Stimulated activated CD8-positive, alpha-beta memory T cell treated with anti-CD3 and anti-CD28 coated beads, Interleukin-15, amount 100 ng/mL, for 4 hours (primary cell): ENCODE data around the gene SHMT2.
A peak's percentile ranks its signal among the peaks of the same experiment; 100 is the strongest.

ENCODE experiments used
- DNase-seq, 2 donors: peaks; one replicate each; pipeline ENCODE4 v3.0.0-alpha.2; 2020; ENCODE audit warnings: low read depth in 2 of 2

Gene SHMT2

DNA sequence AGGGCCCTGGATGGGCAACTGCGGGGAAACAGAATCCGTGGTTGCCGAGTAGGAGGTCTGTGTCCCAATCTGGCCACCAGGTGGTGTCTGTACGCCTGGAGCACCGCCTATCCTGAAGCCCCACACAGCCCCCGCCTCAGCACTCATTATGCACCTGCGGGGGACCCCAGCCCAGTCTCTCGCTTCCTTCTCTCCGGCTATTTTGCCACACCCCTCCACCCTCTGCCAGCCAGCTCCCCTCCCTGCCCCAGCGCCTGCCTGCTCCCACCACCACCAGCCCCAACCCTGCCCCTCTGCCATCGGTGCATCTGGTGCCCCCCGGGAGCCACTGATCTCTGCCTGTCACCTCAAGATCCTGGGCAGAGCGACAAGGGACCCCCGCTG, 15.1 kb upstream of the SHMT2 start:
- peak; percentile 37 to 46 for DNase-seq

DNA sequence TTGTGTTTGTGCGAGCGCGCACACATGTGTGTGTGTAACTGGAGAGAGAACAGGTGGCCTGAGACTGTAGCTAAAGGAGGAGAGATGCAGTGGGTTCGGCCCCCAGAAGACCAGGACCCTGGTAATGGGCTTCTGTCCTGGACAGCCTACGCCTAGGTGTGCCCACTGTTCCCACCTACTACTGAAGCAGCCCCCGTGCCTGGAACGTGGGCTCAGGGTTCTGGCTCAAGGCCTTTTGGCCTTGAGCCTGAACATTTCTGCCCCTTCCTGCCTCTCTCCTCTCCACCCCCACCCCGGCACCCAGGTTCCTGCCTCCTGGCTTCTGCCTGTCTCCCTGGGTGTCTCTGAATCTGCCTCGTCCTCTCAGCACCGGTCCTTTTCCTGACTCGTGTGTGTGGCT, 14.4 kb upstream of the SHMT2 start:
- no peak for DNase-seq

DNA sequence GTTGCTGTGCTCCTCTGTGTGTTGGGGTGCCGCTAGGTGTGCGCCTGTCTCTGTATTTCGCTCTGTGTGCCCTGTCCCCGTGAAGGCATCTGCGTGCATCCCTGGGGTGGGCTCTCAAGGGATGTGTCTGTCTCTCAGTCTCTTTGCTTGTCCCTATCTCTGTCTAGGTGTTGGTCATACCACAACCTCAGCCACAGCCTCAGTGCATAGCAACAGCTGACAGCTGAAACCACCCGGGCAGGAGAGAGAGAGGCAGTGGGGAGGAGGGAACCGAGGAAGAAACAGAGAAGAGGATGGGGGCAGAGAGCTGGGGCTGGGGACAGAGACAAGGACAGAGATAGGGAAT, 13.9 kb upstream of the SHMT2 start:
- DNase-seq: no peak

DNA sequence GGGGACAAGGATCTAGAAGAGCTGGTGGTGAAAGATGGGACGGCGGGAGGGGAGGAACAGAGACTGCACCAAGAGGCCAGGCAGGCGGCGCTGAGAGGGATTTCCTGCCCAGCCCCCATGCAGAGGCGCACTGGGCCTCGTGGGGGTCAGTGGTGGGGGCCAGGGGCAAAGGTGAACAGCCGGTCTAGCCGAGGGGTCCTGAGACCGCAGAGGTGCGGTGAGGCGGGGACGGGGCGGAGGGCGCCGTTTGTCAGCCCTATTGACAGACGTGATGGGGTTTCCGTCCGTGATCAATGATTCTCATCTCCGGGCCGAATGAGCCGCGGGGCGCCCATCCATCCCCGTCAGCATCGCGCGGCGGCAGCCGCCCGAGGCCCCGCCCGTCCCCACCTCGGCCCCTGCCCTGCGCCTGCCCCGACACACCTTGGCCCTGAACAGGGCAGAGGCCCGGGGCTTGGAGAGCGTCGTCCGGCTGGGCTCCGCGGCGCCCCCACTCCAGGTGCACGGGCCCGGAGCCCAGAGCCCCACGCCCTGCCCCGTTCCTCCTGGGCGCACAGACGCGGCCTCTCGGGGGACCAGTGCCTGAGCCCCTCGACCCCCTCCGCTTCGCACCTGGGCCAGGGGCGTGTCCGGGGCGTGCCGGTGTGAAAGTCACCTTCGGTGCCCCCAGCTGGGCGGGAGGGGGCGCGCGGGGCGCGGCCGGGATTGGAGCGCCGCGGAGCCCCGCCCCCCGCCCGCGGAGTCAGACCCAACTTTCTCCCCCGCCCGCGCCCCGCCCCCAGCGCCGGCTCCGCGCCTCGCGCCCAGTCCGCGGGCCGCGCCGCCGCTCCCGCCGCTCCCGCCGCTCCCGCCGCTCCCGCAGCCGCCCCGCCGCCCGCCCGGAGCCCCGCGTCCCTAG, 13.2 kb upstream of the SHMT2 start, which contains the start of gene NXPH4:
Gene NXPH4 (plus strand): TSS at position 781 of the 898 bp plus-strand sequence. CDS start 176 bp downstream, outside the sequence.
- DNase-seq: peak in 1 of 2 donors; percentile 40

DNA sequence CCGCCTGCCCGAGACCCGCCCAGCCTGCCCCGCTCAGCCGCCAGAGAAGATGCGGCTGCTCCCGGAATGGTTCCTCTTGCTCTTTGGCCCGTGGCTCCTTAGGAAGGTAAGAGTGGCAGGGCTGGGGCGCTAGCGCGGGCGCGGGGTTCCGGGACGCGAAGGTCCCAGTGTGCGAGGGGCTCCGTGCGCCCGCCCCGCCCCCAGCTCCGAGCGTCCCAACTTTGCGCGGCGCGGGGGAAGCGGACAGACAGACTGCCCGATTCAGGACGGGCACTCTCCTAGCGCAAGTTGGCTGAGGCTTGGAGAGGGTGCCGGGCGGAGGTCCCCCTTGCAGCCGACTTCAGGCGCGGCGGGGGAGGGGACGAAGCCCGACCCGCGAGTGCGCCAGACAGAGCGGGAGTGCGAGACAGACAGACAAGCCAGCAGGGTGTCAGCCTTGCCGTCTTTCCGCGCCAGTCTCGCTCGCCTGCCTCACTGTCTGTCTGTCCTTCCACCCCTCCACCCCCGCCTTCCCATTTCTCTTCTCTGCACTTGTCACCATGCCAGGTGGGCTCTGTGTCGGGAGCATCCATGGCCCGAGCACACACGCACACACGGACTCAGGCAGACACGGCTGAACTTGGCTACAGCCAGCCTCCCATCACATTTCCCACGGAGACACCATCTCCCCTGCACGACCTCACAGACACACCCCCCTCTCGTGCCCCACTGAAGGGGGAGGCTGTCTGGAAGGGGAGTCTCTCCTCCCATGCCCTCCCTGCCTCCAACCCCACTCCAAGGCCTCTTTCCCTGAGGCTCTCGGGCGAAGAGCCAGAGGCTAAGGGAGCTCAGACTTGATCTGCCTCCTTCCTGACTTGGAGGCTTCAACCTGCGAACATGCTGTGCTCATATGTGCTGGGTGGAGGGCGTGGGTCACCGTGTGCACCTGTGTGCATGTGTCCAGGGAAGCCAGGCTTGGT, 12.3 kb upstream of the SHMT2 start:
- no peak for DNase-seq

DNA sequence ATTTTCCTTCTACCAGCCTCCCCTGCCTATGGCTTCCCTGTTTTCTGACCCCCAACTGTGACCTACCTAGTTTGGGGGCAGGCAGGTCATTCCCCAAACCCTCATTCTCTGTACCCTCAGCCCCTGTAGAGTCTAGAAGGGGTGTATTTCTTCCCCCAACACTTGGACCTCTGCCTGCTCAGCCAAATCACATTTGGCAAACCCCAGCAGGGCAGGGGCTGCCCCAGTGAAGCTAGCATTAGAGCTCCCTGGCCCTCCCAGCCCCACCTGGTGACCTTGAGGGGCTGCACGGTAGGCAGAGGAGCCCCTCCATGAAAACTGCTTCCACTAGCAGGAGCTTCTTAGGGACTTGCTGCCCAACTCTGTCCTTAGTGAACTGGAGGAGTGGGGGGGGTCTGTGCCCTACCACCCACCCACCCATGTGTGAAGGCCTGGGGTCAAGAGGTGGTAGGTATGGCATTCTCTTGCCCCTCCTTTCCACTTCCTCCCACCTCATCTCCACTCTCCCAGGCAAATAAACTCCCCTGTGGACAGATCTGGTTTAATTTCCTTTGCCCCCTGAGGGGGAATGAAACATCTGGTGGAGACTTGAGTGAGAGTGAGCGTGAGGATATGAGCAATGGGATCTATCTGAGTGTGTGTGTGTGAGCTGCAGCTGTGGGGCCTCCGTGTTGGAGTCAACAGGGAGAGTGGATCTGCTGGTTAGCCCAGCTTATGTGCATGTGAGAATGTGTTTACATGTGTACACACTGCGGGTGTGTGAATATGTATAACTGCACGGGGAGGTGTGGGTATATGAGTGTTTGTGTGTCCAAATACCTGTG, 11.3 kb upstream of the SHMT2 start:
- no peak for DNase-seq

DNA sequence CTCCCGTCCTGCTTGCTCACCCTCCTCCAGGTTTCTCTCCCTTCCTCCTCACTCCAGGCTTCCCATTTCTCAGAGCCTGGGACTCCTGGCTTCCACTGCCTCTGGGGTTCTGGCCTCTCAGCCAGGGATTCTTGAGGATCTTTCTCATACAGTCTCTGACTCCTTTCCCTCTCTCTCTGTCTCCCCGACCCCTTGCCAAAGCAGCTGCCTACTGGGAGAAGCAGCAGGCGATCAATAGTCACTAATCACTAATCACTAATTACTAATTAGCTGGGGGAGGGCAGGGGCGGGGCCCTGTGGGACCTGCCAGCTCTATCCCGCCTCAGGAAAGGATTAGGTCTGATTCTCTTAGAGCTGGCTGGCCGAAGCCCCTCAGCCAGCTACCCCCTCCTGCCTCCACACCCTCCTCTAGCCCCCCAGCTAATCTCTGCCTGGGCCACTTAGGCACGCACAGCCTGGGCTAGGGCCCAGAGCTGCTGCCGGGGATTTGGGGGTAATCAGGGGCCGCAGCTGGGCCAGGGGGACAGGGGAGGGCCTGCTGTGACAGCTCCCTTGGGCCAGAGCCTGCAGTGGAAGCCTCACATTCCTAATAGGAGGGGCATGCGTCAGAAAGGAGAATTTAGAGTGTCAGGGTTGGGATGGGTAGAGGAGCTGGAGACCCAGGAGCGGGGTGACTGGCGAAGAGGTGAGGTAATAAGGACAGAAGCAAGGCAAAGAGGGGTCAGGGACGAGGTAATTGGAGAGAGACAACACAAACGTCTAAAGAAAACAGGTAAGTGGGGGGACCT, 10.1 kb upstream of the SHMT2 start:
- no peak for DNase-seq

DNA sequence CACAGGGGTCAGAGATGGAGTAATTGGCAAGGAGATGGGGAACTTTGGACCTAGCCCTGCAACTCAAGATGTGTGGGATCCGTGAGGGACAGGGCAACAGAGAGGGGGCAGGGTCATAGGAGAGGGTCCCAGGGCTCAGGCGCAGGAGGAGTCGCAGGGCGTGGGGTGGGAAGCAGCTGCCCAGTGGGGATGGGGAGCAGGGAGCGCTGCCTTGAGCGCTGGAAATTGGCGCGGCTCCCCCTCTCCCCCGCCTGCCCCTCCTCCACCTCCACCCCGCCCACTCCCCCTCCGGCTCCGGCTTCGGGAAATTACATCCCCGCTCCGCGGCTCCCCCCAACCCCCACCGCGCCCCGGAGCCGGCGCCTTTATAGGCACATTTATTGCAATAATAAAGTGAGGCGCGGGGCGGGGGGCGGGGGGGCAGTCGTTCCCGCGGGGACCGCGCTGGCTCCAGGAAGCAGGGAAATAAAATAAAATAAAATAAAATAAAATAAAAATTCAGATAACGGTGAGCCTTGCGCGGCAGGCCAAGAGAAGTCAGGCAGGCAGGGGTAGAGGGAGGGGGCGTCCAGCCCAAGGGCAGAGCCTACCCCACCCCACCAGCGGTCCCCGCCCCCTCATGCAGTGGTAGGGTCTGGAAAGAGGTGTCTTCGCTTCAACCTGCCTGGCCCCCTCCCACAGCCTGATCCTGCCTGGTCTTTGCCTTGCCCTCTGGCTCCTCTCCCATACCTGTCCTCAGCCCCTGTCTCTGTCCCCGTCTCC, 9.3 kb upstream of the SHMT2 start:
- DNase-seq: no peak

DNA sequence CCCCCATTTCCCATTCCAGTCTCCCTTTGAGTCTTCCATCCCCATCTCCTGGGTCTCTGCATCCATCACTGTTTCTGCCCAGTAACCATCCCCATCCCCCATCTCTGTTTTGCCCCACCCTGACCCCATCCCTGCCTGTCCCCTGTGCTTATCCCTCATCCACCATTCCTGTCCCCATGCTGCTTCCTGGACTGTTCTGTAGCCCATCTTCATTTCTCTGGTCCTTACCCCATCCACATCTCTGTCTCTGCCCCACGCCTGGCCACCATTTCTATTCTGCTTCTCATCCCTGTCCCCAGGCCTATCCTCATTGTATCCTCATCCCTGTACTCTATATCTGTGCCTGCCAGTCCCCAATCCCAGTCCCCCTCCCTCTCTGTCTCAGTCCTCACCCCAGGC, 8.7 kb upstream of the SHMT2 start:
- DNase-seq: no peak

DNA sequence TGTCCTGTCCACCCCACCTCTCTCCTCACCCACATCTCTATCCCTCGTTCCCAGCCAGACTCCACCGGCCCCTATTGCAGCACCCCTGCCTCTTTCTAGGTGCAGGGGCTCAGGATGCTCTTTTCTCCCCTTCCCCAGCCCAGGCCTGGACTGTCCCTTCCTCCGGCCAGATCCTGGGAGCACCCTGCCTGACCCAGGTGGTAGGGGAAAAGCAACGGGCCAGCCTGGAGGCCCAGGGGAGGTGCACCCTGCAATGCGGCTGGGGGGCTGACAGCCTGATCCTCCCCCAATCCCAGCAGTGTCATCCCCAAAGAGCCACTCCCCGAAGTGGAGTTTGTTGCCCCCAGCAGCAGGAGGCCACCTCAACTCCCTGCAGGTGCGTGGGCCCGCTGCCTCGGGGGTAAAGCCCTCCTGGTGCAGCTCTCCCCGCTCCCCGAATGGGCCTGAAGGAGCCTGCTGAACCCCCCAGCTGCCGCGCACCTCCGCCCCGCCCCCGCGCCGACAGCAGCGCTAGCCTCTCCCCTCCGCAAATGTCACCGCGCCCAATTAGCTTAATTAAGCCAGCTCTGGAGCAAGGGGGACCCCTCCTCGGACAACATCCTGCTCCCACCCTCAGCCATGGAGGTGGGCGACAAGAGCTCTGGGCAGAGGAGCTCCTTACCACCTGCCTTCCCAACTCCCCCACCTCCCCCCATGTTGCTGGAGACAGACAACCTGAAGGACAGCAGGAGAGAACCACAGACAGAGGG, 8.2 kb upstream of the SHMT2 start:
- DNase-seq: no peak

DNA sequence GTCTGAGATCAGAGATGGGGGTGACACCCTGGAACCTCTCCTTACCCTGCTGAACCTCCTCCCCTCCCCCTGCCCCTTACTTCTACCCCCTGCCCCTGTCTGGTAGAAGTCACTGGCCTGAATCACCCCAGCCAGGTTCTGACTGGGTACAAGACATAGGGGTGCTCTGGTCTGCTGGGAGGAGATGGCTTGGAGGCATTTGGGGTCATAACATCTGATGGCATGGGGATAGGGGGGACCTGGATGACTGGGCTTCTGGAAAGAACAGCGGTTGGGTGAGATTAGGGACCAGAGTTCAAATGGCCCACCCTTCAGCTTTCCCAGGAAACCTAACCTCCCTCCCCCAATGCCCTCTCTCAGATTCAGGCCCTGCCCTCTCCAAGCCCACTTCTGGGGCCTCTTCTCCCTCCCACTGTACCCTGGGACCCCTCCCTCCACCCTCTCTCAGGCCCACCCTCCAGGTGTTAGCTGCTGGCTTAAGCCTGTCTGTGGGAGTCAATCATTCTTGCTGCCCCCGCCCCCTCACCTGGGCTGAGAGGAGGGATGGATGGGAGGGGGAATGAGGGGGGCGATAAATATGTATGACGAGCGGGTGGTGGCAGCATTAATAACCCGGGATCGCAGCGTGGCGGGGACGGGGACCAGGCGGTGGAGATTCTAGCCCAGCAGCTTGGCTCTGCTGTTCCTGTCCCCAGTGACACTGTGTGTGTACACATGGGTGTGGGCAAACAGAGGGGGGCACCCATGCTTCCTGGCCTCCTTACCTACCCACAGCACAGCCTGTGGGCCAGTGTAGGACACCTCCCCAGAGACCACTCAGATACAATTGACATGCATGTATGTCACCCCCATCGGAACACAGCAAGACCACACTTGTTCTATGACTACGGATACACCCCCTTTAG, 7.0 kb upstream of the SHMT2 start:
- no peak for DNase-seq

DNA sequence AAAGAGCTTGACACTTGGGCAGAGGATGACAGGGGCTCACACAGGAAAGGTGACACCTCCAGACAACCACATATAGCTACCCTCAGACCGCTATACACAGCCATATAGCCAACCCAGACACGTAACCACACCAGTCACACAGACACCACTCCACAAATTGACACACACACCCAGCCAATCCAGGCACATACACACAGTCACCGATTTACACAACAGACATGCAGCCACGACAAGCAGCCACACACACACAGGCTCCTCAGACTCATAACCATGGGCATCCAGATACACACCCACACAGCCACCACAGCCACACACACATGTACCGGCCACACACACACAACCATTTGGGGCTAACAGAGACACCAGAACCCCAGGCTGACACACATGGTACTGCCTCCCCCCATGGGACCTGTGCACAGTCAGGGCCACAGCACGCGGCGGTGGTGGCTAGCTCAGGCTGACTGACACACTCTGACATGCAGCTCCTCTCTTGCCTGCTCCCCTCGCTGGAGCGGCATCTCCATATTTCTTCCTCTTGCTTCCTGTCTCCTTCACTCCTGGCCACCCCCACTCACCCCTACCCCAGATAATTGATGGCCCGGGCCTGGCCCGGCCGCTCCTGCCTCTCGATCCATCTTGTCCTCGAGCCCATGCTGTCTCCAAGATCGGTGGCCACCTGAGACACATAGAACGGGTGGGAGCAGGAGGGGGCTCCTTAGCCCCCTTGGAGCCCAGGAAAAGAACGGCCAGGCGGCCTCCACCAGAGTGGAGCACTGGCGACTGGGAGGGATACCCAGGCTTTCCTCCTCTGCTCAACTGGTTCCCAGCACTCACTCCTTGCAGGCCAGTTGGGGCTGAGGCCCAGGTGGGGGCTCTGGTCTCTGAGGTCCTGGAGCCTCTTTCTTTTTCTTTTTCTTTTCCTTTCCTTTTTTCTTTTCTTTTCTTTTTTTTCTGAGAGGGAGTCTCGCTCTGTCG, 6.0 kb upstream of the SHMT2 start:
- DNase-seq: no peak

DNA sequence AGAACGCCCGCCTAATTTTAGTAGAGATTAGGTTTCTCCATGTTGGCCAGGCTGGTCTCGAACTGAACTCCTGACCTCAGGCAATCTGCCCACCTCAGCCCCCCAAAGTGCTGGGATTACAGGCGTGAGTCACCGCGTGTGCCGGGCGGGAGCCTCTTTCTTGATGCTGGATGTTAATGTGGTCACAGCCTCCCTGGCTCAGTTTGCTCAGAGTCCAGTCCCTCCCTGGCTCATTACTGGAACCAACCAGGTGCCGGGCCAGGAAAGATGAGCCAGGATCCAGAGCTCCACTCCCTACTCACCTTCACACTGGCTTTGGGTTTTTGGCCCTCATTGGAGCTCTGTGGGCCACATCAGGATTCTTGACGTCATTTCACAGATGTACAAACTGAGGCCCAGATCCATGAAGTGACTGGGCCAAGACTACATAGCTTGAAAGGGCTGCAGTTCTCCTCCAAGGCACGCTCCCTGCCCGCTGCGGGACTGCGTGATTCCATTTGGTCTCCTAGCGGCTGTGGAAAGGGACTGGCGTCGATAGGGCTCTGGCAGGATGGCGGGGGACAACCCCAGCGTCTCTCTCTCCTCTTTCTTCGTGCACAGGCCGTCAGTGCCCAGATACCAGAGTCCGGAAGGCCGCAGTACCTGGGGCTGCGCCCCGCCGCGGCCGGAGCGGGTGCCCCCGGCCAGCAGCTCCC, 5.1 kb upstream of the SHMT2 start:
- DNase-seq: no peak

DNA sequence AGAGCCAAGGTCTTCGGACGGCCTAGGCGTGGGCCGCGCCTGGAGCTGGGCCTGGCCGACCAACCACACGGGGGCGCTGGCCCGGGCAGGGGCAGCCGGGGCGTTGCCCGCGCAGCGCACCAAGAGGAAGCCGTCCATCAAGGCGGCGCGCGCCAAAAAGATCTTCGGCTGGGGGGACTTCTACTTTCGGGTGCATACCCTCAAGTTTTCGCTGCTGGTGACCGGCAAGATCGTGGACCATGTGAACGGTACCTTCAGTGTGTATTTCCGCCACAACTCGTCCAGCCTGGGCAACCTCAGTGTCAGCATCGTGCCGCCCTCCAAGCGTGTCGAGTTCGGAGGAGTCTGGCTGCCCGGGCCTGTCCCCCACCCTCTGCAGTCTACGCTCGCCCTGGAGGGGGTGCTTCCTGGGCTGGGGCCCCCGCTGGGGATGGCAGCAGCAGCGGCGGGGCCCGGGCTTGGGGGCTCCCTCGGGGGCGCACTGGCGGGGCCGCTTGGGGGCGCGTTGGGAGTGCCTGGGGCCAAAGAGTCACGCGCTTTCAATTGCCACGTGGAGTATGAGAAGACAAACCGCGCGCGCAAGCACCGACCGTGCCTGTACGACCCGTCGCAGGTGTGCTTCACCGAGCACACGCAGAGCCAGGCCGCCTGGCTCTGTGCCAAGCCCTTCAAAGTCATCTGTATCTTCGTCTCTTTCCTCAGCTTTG, 4.4 kb upstream of the SHMT2 start:
- no peak for DNase-seq

DNA sequence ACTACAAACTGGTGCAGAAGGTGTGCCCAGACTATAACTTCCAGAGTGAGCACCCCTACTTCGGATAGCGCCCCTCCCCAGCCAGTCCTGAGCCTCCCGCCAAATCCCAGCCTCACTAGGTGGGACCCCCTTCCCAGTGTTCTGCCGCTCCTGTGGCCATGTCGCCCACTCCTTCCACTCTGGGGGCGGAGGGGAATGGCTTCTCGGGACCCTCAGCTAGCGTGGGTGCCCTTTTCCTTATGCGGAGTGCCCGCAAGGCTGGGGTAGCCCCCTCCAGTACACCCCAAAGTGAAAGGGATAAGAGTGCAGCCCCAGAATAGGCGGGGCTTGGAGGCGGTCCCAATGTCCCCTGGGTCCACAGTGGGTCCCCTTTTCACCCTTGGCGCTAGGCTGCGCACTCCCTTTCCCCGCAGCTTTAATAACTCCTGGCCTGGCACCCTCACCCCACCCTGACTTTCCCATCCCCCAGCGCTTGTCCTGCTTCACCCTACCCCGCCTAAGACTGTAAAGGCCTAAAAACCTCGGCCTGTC, 3.8 kb upstream of the SHMT2 start:
- no peak for DNase-seq
